SK-N-SH (cell line): ENCODE measurements around the gene KCNC4. TPM values are rescaled to one million over a fixed set of nuclear protein-coding genes. Genes with fewer than 3 reads are reported as not detected.

Experiments used
- CTCF ChIA-PET: fragments of 300-600, 350-600 bp; formaldehyde crosslinking; extraction: SDS; loops from one replicate; lab custom pipeline; 2021; lab: Yijun Ruan, JAX
- POLR2A ChIA-PET: fragments of 350-600 bp; sonication (Branson Sonifier 250); formaldehyde crosslinking; extraction: SDS; loops from one replicate; lab custom pipeline; 2020; ENCODE audit warnings: antibody characterized with exemption, inconsistent platforms; lab: Yijun Ruan, JAX
- DNase-seq: peaks from one replicate; pipeline ENCODE4 v3.0.0; 2012
- H2AFZ ChIP-seq: fragments of 200-600 bp; sonication (generic); 2 replicates; pipeline ENCODE4 v1.8.1; 2016; ENCODE audit warnings: antibody characterized with exemption, mild to moderate bottlenecking, low read depth
- H3F3A ChIP-seq: fragments of 200-600 bp; sonication (generic); replicated peaks from 2 replicates; pipeline ENCODE3; 2016; ENCODE audit warnings: antibody characterized with exemption, mild to moderate bottlenecking; ENCODE audit not compliant: insufficient read depth
- H3K27ac ChIP-seq, 2 experiments: fragments of 200-500 bp in 1 of 2; fragments of 200-600 bp in 1 of 2; sonication (Bioruptor generic) in 1 of 2; sonication (generic), shearing (Covaris generic) in 1 of 2; 2 replicates each; pipeline versions ENCODE4 v1.5.1 to v1.6.1; 2014 to 2016; ENCODE audit warnings: low read depth in 2 of 2, inconsistent platforms in 1 of 2, low read length in 1 of 2, mild to moderate bottlenecking in 1 of 2, mixed read lengths in 1 of 2
- H3K27me3 ChIP-seq: fragments of 200-600 bp; sonication (generic), shearing (Covaris generic); 2 replicates; pipeline ENCODE4 v1.6.1; 2016; ENCODE audit warnings: mixed run types; ENCODE audit not compliant: insufficient read depth
- H3K36me3 ChIP-seq, 2 experiments: fragments of 200-500 bp in 1 of 2; fragments of 200-600 bp in 1 of 2; sonication (Bioruptor generic) in 1 of 2; sonication (generic) in 1 of 2; replicated peaks in 1 of 2; 2 replicates each; pipeline versions ENCODE3 to v1.5.1; 2014 to 2016; ENCODE audit warnings: low read length in 1 of 2, mild to moderate bottlenecking in 1 of 2; ENCODE audit not compliant: insufficient read depth in 2 of 2, control insufficient read depth in 1 of 2
- H3K4me1 ChIP-seq, 2 experiments: fragments of 200-500 bp in 1 of 2; fragments of 200-600 bp in 1 of 2; sonication (Bioruptor generic) in 1 of 2; sonication (generic), shearing (Covaris generic) in 1 of 2; 2 replicates each; pipeline versions ENCODE4 v1.5.1 to v1.6.1; 2014 to 2016; ENCODE audit warnings: low read depth in 1 of 2, low read length in 1 of 2, mixed run types in 1 of 2; ENCODE audit not compliant: insufficient read depth in 2 of 2, control insufficient read depth in 1 of 2
- H3K4me2 ChIP-seq: fragments of 200-600 bp; sonication (generic), shearing (Covaris generic); 2 replicates; pipeline ENCODE4 v1.6.1; 2017; ENCODE audit warnings: mixed run types
- H3K4me3 ChIP-seq, 2 experiments: fragments of 200-500 bp in 1 of 2; fragments of 200-600 bp in 1 of 2; sonication (Bioruptor generic) in 1 of 2; sonication (generic), shearing (Covaris generic) in 1 of 2; 2 replicates each; pipeline versions ENCODE4 v1.5.1 to v1.8.1; 2014 to 2016; ENCODE audit warnings: low read depth in 2 of 2, inconsistent platforms in 1 of 2, low read length in 1 of 2, mild to moderate bottlenecking in 1 of 2, mixed read lengths in 1 of 2, moderate library complexity in 1 of 2
- H3K79me2 ChIP-seq: fragments of 200-600 bp; sonication (generic); 2 replicates; pipeline ENCODE4 v1.8.1; 2017; ENCODE audit warnings: mild to moderate bottlenecking; ENCODE audit not compliant: insufficient read depth
- H3K9ac ChIP-seq: fragments of 200-600 bp; sonication (generic); 2 replicates; pipeline ENCODE4 v1.6.1; 2017; ENCODE audit warnings: mixed run types
- H3K9me2 ChIP-seq: fragments of 200-600 bp; sonication (generic); 2 replicates; pipeline ENCODE4 v1.6.1; 2017; ENCODE audit warnings: mixed run types
- H3K9me3 ChIP-seq: fragments of 200-600 bp; sonication (generic); 2 replicates; pipeline ENCODE4 v1.6.1; 2017; ENCODE audit warnings: mixed run types, mild to moderate bottlenecking, moderate library complexity
- H4K20me1 ChIP-seq: fragments of 200-600 bp; sonication (generic); 2 replicates; pipeline ENCODE4 v1.6.1; 2017; ENCODE audit warnings: mild to moderate bottlenecking, mixed run types; ENCODE audit not compliant: insufficient read depth
- CHD2 ChIP-seq: fragments of 150-350 bp; IDR thresholded peaks from 2 replicates; pipeline ENCODE4 v1.6.1; 2018; ENCODE audit warnings: low read length; ENCODE audit not compliant: partially characterized antibody
- EP300 ChIP-seq, 2 experiments: IDR thresholded peaks; 2 replicates each; pipeline versions ENCODE4 v1.4.0 to v1.6.1; 2012; ENCODE audit warnings: borderline replicate concordance in 1 of 2, low read depth in 1 of 2, low read length in 1 of 2
- FOSL2 ChIP-seq: IDR thresholded peaks from 2 replicates; pipeline ENCODE4 v1.4.0; 2012; ENCODE audit warnings: low read depth, mild to moderate bottlenecking, moderate library complexity, borderline replicate concordance
- FOXJ3 ChIP-seq: sonication (generic); formaldehyde crosslinking; IDR thresholded peaks from 2 replicates; pipeline ENCODE4 v1.5.1; 2020; ENCODE audit warnings: mild to moderate bottlenecking, missing genetic modification reagents
- MEF2A ChIP-seq: IDR thresholded peaks from 2 replicates; pipeline ENCODE4 v1.4.0; 2012; ENCODE audit warnings: low read depth, borderline replicate concordance
- MXI1 ChIP-seq: IDR thresholded peaks from 2 replicates; pipeline ENCODE4 v1.6.1; 2012; ENCODE audit warnings: mild to moderate bottlenecking, low read depth, low read length, improper control_type of control experiment
- NFIC ChIP-seq: IDR thresholded peaks from 2 replicates; pipeline ENCODE4 v1.4.0; 2012; ENCODE audit warnings: borderline replicate concordance
- POLR2AphosphoS5 ChIP-seq: IDR thresholded peaks from 2 replicates; pipeline ENCODE4 v1.6.1; 2012; ENCODE audit warnings: low read depth, low read length
- RAD21 ChIP-seq: IDR thresholded peaks from 2 replicates; pipeline ENCODE4 v1.6.1; 2012; ENCODE audit warnings: mild to moderate bottlenecking, low read length
- RFX5 ChIP-seq: IDR thresholded peaks from 2 replicates; pipeline ENCODE4 v1.6.1; 2012; ENCODE audit warnings: mild to moderate bottlenecking, improper control_type of control experiment, low read length
- TCF12 ChIP-seq: IDR thresholded peaks from 2 replicates; pipeline ENCODE4 v1.4.0; 2012
- WGBS: methylation state at CpG from one replicate; pipeline ENCODE4 v1.1.6; 2017; ENCODE audit warnings: low lambda C conversion rate; 5-methylcytosine and 5-hydroxymethylcytosine counted together
- polyA plus RNA-seq, 3 experiments: library from polyadenylated mRNA; depleted of rRNA; stranded (reverse); fragments of >200 nt; gene quantifications; 2 replicates each; pipeline ENCODE4 v1.2.3, GENCODE V29; 2012
- TF ChIP-seq, protein P1 (sequence below): IDR thresholded peaks from 2 replicates; pipeline ENCODE4 v1.4.0; 2012; ENCODE audit warnings: low read depth, borderline replicate concordance
- TF ChIP-seq, protein P2 (sequence below): fragments of 200-600 bp; sonication (generic); IDR thresholded peaks from 2 replicates; pipeline ENCODE4 v1.6.1; 2017; ENCODE audit warnings: antibody characterized with exemption, mild to moderate bottlenecking, moderate library complexity
- TF ChIP-seq, protein P3 (sequence below): IDR thresholded peaks from 2 replicates; pipeline ENCODE4; 2012
- TF ChIP-seq, protein P4 (sequence below): fragments of 150-350 bp; IDR thresholded peaks from 2 replicates; pipeline ENCODE4 v1.6.1; 2016; ENCODE audit warnings: mild to moderate bottlenecking, low read depth, low read length

Gene KCNC4
- polyA plus RNA-seq, 1 of the 3 experiments (the other 2 are of a cell fraction): 0.51 TPM

DNA sequence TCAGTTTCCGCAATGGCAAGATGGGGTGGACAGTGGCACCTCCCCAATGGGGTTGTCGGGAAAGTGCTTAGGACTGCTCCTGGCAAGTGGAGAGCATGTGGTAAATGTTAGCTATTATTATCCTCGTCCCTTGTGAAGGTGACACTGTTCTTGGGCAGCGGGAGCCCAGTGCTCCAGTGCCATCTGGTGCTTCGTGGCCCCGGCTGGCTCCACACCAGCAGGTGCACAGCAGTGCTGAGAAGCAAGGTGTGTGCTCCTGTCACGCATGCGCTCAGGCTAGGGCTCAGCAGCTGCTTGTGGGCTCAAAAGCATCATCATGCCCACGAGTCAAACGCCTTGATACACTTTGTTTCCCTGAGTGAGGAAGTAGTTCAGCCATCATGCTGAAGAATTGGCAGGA lies 24.9 kb upstream of the KCNC4 start:
- Histone ChIP-seq H3K79me2 (no peaks in the 10 kb centered on the region), H3K27ac (no peak overlapping the region; a peak in 1 of 4 replicates), H3K9me2 (no peaks in the 10 kb centered on the region), H3F3A (no peaks in the 10 kb centered on the region), H3K36me3 (no peaks in the 10 kb centered on the region), H3K27me3 (no peaks in the 10 kb centered on the region), H3K9ac (no peak overlapping the region), H3K9me3 (no peaks in the 10 kb centered on the region), H3K4me3 (no peak overlapping the region), H3K4me1 (peaks cover 4 to 44% of the 10 kb centered on the region in 2 experiments; a peak in 2 of 4 replicates), H2AFZ (no peak overlapping the region), H4K20me1 (no peaks in the 10 kb centered on the region), H3K4me2 (no peak overlapping the region)
- ChIA-PET POLR2A (no interaction called here), CTCF (interaction anchor here (1.1 to 4.9 kb wide), 9 partner anchors 9 to 131 kb away, joined by 3 to 25 read pairs (median 4); no protein-coding TSS in a partner anchor)
- TF ChIP-seq RAD21: peak; percentile 16; the same call in 1 of the 2 replicates
- TF ChIP-seq EP300 (IDR thresholded peaks at IDR 0.05; ENCODE audit: borderline replicate concordance in 1 of 2, low read depth in 1 of 2, low read length in 1 of 2): no peak
- no peak for TF ChIP-seq FOSL2
- TF ChIP-seq NFIC: no peak
- WGBS: 74% methylated on average over 10 of the region's 10 CpGs
- no peak for DNase-seq

DNA sequence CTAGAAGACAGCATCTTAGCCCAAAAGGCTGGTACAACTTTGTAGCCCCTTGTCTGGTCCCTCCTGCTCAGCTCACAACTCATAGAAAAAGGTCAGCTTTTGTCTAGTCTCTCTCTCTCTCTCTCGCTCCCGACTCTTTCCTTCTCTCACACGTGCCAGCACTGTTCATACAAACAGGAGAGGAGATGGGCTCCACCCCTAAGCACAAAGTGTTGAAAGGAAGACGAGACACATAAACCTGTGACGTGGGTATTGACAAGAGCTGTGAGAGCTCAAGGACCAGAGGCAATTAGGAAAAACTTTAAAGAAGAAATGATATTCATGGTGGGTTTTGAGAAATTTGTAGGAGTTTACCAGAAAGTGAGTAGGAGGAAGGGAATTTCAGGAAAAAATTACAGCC lies 23.6 kb upstream of the KCNC4 start:
- no peaks in the 10 kb centered on the region for H3F3A ChIP-seq
- 67% methylated on average over 5 of the region's 5 CpGs for WGBS
- no peak overlapping the region for H2AFZ ChIP-seq
- no peak overlapping the region for H3K9ac ChIP-seq
- no peaks in the 10 kb centered on the region for H3K9me3 ChIP-seq
- CTCF ChIA-PET: interaction anchor here (0.8 to 12.2 kb wide), 9 partner anchors 10 to 310 kb away, joined by 3 to 163 read pairs (median 5); partner anchors contain the start of gene KCNC4
- no peaks in the 10 kb centered on the region for H3K36me3 ChIP-seq
- H3K27ac ChIP-seq: peak overlapping the region in 1 of 2 experiments; percentile 95; a peak in 1 of 4 replicates
- no peaks in the 10 kb centered on the region for H3K79me2 ChIP-seq
- no peak for DNase-seq
- no peak overlapping the region for H3K4me2 ChIP-seq
- POLR2A ChIA-PET: interaction anchor here (1.2 kb wide), 1 partner anchor 15 kb away, joined by 6 read pairs; no protein-coding TSS in a partner anchor
- no peak overlapping the region for H3K4me3 ChIP-seq
- peaks cover 4 to 55% of the 10 kb centered on the region in 2 experiments; a peak in 2 of 4 replicates for H3K4me1 ChIP-seq
- H4K20me1 ChIP-seq: no peaks in the 10 kb centered on the region
- no peaks in the 10 kb centered on the region for H3K9me2 ChIP-seq
- no peak for TF ChIP-seq MEF2A
- TF ChIP-seq, protein P1, sequence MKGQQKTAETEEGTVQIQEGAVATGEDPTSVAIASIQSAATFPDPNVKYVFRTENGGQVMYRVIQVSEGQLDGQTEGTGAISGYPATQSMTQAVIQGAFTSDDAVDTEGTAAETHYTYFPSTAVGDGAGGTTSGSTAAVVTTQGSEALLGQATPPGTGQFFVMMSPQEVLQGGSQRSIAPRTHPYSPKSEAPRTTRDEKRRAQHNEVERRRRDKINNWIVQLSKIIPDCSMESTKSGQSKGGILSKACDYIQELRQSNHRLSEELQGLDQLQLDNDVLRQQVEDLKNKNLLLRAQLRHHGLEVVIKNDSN: no peak
- TF ChIP-seq, all 33 proteins: peak for 0
- no peaks in the 10 kb centered on the region for H3K27me3 ChIP-seq

DNA sequence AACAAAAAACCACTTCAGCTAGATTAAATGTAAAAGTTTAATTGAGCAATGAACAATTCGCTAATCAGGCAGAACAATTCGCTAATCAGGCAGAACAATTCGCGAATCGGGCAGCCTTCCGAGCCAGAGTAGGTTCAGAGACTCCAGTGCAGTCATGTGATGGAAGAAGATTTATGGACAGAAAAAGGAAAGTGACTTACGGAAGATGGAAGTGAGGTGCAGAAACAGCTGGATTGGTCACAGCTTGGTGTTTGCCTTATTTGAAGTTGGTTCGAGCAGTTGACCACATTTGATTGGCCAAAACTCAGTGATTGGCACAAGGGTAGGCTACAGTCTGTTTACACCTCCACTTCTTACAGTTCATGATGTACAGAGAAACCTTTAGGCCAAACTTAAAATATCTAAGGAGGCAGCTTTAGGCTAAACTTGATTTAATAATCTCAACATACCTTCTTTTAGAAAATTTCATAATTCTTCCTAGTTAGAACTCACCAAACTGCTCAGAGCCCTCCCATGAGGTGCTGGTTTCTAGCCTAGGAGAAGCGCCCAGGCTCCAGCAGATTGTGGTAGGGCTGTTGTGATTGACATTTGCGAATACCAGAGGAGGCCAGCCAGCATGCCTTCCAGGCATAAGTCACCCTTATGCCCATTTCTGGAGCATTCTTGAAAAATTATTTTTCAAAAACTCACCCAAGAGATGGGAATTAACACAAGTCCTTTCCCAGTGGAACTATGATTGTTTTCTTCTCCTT lies 22.8 kb upstream of the KCNC4 start:
- Histone ChIP-seq H3K9me3 (no peaks in the 10 kb centered on the region), H3K27me3 (no peaks in the 10 kb centered on the region), H3K79me2 (no peaks in the 10 kb centered on the region)
- CTCF ChIA-PET: interaction anchor here (0.8 to 12.2 kb wide), 13 partner anchors 9 to 309 kb away, joined by 3 to 163 read pairs (median 6); partner anchors contain the start of gene KCNC4
- TF ChIP-seq, protein P2, sequence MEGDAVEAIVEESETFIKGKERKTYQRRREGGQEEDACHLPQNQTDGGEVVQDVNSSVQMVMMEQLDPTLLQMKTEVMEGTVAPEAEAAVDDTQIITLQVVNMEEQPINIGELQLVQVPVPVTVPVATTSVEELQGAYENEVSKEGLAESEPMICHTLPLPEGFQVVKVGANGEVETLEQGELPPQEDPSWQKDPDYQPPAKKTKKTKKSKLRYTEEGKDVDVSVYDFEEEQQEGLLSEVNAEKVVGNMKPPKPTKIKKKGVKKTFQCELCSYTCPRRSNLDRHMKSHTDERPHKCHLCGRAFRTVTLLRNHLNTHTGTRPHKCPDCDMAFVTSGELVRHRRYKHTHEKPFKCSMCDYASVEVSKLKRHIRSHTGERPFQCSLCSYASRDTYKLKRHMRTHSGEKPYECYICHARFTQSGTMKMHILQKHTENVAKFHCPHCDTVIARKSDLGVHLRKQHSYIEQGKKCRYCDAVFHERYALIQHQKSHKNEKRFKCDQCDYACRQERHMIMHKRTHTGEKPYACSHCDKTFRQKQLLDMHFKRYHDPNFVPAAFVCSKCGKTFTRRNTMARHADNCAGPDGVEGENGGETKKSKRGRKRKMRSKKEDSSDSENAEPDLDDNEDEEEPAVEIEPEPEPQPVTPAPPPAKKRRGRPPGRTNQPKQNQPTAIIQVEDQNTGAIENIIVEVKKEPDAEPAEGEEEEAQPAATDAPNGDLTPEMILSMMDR: no peak
- no peak for TF ChIP-seq TCF12
- TF ChIP-seq MXI1: peak; percentile 7; the same call in 1 of the 2 replicates
- TF ChIP-seq RFX5: no peak
- TF ChIP-seq, protein P3, sequence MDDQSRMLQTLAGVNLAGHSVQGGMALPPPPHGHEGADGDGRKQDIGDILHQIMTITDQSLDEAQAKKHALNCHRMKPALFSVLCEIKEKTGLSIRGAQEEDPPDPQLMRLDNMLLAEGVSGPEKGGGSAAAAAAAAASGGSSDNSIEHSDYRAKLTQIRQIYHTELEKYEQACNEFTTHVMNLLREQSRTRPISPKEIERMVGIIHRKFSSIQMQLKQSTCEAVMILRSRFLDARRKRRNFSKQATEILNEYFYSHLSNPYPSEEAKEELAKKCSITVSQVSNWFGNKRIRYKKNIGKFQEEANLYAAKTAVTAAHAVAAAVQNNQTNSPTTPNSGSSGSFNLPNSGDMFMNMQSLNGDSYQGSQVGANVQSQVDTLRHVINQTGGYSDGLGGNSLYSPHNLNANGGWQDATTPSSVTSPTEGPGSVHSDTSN: peak; percentile 26; the same call in 1 of the 2 replicates
- no peak for TF ChIP-seq FOXJ3 (CRISPR knock-in tag)
- TF ChIP-seq POLR2AphosphoS5: no peak
- no peak for TF ChIP-seq CHD2
- TF ChIP-seq, protein P4, sequence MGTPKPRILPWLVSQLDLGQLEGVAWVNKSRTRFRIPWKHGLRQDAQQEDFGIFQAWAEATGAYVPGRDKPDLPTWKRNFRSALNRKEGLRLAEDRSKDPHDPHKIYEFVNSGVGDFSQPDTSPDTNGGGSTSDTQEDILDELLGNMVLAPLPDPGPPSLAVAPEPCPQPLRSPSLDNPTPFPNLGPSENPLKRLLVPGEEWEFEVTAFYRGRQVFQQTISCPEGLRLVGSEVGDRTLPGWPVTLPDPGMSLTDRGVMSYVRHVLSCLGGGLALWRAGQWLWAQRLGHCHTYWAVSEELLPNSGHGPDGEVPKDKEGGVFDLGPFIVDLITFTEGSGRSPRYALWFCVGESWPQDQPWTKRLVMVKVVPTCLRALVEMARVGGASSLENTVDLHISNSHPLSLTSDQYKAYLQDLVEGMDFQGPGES: no peak
- TF ChIP-seq, all 33 proteins: peak for 2
- no peak for DNase-seq
- H3K9ac ChIP-seq: no peak overlapping the region
- POLR2A ChIA-PET: interaction anchor here (0.6 to 2.1 kb wide), 5 partner anchors 11 to 127 kb away, joined by 3 to 6 read pairs (median 5); no protein-coding TSS in a partner anchor
- peaks cover 4 to 55% of the 10 kb centered on the region in 2 experiments; a peak in 2 of 4 replicates for H3K4me1 ChIP-seq
- H2AFZ ChIP-seq: no peak overlapping the region
- 84% methylated on average over 10 of the region's 10 CpGs for WGBS
- H3K9me2 ChIP-seq: no peaks in the 10 kb centered on the region
- H4K20me1 ChIP-seq: no peaks in the 10 kb centered on the region
- H3K36me3 ChIP-seq: no peaks in the 10 kb centered on the region
- peak overlapping the region in 1 of 2 experiments; percentile 95; a peak in 2 of 4 replicates for H3K27ac ChIP-seq
- no peaks in the 10 kb centered on the region for H3F3A ChIP-seq
- H3K4me2 ChIP-seq: 0 out of 2 replicates have a peak overlapping the region, but pooled peaks have one; percentile 1
- no peak overlapping the region for H3K4me3 ChIP-seq
